Measurements from ENCODE around the gene AMH. TPM values are rescaled to one million over a fixed set of nuclear protein-coding genes. Genes with fewer than 3 reads are reported as not detected.

AMH gene
- total RNA-seq, 2 experiments from 2014 or later, result 4.5 to 6.1 TPM

GRCh38 chr19:2215281-2215751, 33.8 kb upstream of the AMH start:
- Mint-ChIP-seq H3K36me3 (ENCODE audit: low read depth) (peaks cover 53% of the 10 kb centered on the region), H3K9me3 (no peaks in the 10 kb centered on the region), H3K27me3 (no peaks in the 10 kb centered on the region), H3K4me1 (ENCODE audit: low read depth) (peaks cover 17% of the 10 kb centered on the region), H3K27ac (peak overlapping the region; percentile 30), H3K4me3 (no peak overlapping the region)
- ATAC-seq (peak; percentile 10), DNase-seq (no peak)
- ChIA-PET CTCF (no interaction called here), POLR2A (interaction anchor here (1.6 to 1.8 kb wide), 2 partner anchors 17 to 19 kb away, joined by 5 read pairs; no protein-coding TSS in a partner anchor)
- intact Hi-C loops (cut with micrococcal nuclease), result no loop called here
- no peak for TF ChIP-seq CTCF (IDR thresholded peaks at IDR 0.05)

- intact Hi-C loops (cut with micrococcal nuclease), result no loop called here
- Mint-ChIP-seq H3K36me3 (ENCODE audit: low read depth) (peaks cover 47% of the 10 kb centered on the region), H3K4me1 (ENCODE audit: low read depth) (peaks cover 17% of the 10 kb centered on the region), H3K9me3 (no peaks in the 10 kb centered on the region), H3K27me3 (no peaks in the 10 kb centered on the region), H3K4me3 (no peak overlapping the region), H3K27ac (no peak overlapping the region)
- ChIA-PET POLR2A (interaction anchor here (0.8 to 1.8 kb wide), 4 partner anchors 15 to 39 kb away, joined by 3 to 5 read pairs (median 3); partner anchors contain the start of gene JSRP1), CTCF (no interaction called here)
- DNase-seq (no peak), ATAC-seq (no peak)
- no peak for TF ChIP-seq CTCF (IDR thresholded peaks at IDR 0.05)
These were observed 32.5 kb upstream of the AMH start for GRCh38 chr19:2216361-2217225.

- Mint-ChIP-seq H3K27ac (no peak overlapping the region), H3K4me3 (no peak overlapping the region), H3K27me3 (no peaks in the 10 kb centered on the region), H3K9me3 (no peaks in the 10 kb centered on the region), H3K4me1 (ENCODE audit: low read depth) (peaks cover 17% of the 10 kb centered on the region), H3K36me3 (ENCODE audit: low read depth) (peaks cover 40% of the 10 kb centered on the region)
- POLR2A ChIA-PET, result no interaction called here
- ATAC-seq (no peak), DNase-seq (no peak)
- TF ChIP-seq CTCF (IDR thresholded peaks at IDR 0.05), result no peak
- intact Hi-C loops (cut with micrococcal nuclease), result no loop called here
- CTCF ChIA-PET, result no interaction called here
These were observed 31.5 kb upstream of the AMH start for GRCh38 chr19:2217591-2217990.

GRCh38 chr19:2219726-2220125, 29.4 kb upstream of the AMH start:
- TF ChIP-seq CTCF (IDR thresholded peaks at IDR 0.05), result no peak
- DNase-seq (no peak), ATAC-seq (no peak)
- POLR2A ChIA-PET, result no interaction called here
- Mint-ChIP-seq H3K27ac (no peak overlapping the region), H3K9me3 (no peaks in the 10 kb centered on the region), H3K27me3 (no peaks in the 10 kb centered on the region), H3K4me3 (no peak overlapping the region), H3K36me3 (ENCODE audit: low read depth) (peaks cover 43% of the 10 kb centered on the region), H3K4me1 (ENCODE audit: low read depth) (peaks cover 20% of the 10 kb centered on the region)
- intact Hi-C loops (cut with micrococcal nuclease), result no loop called here
- CTCF ChIA-PET, result no interaction called here

- peaks cover 7% of the 10 kb centered on the region for H3K4me1 Mint-ChIP-seq (ENCODE audit: low read depth)
- H3K4me3 Mint-ChIP-seq, result no peak overlapping the region
- ATAC-seq (no peak), DNase-seq (no peak)
- ChIA-PET CTCF (interaction anchor here (1.2 to 1.7 kb wide), 2 partner anchors 14 to 37 kb away, joined by 3 to 4 read pairs; partner anchors contain the start of gene PLEKHJ1), POLR2A (interaction anchor here (1.1 to 1.4 kb wide), 2 partner anchors 13 to 49 kb away, joined by 3 read pairs; no protein-coding TSS in a partner anchor)
- no peak for TF ChIP-seq CTCF (IDR thresholded peaks at IDR 0.05)
- no peak overlapping the region for H3K27ac Mint-ChIP-seq
- H3K36me3 Mint-ChIP-seq (ENCODE audit: low read depth), result peaks cover 38% of the 10 kb centered on the region
- H3K27me3 Mint-ChIP-seq, result no peaks in the 10 kb centered on the region
- no peaks in the 10 kb centered on the region for H3K9me3 Mint-ChIP-seq
- intact Hi-C loops (cut with micrococcal nuclease), result no loop called here
These were observed 27.8 kb upstream of the AMH start for GRCh38 chr19:2221250-2221831.

Measured in activated CD8-positive, alpha-beta T cell treated with anti-CD3 and anti-CD28 coated beads for 36 hours (primary cell).